GM23338 (cell line): ENCODE measurements around the gene SHKBP1.

Experiments
- CREB1 ChIP-seq: fragments of 250-450 bp; sonication (Bioruptor Pico); IDR thresholded peaks from 2 replicates; pipeline ENCODE4 v1.5.0; 2020; ENCODE audit warnings: low read depth, mild to moderate bottlenecking, moderate library complexity
- CTCF ChIP-seq, 2 experiments: fragments of 200-600 bp in 1 of 2; sonication (generic) in 1 of 2; conservative IDR thresholded peaks; 2 replicates each; pipeline versions ENCODE4 v1.5.1 to v1.6.1; 2016 to 2017; ENCODE audit warnings: antibody characterized with exemption in 2 of 2, low read depth in 2 of 2, mild to moderate bottlenecking in 2 of 2, moderate library complexity in 1 of 2
- EZH2 ChIP-seq: fragments of 200-600 bp; sonication (generic); IDR thresholded peaks from one replicate; pipeline ENCODE4 v1.8.0; 2017; ENCODE audit warnings: antibody characterized with exemption, mild to moderate bottlenecking, low read depth; ENCODE audit not compliant: unreplicated experiment
- EZH2phosphoT487 ChIP-seq: fragments of 200-600 bp; sonication (generic); IDR thresholded peaks from one replicate; pipeline ENCODE4 v1.8.1; 2018; ENCODE audit warnings: antibody characterized with exemption; ENCODE audit not compliant: unreplicated experiment
- JUNB ChIP-seq: IDR thresholded peaks from one replicate; pipeline ENCODE4 v1.6.1; 2016; ENCODE audit warnings: antibody characterized with exemption; ENCODE audit not compliant: unreplicated experiment
- NANOG ChIP-seq: IDR thresholded peaks from 2 replicates; pipeline ENCODE4 v1.6.1; 2016; ENCODE audit warnings: antibody characterized with exemption, borderline replicate concordance
- POLR2AphosphoS5 ChIP-seq: IDR thresholded peaks from 2 replicates; pipeline ENCODE4 v1.6.1; 2016; ENCODE audit warnings: antibody characterized with exemption, low read depth
- REST ChIP-seq: IDR thresholded peaks from one replicate; pipeline ENCODE4 v1.6.1; 2018; ENCODE audit warnings: antibody characterized with exemption; ENCODE audit not compliant: unreplicated experiment
- STAT1 ChIP-seq: IDR thresholded peaks from one replicate; pipeline ENCODE4 v1.6.1; 2016; ENCODE audit warnings: antibody characterized with exemption; ENCODE audit not compliant: unreplicated experiment
- ZNF114 ChIP-seq: fragments of 250-450 bp; sonication (Bioruptor Pico); IDR thresholded peaks from 2 replicates; pipeline ENCODE4 v1.5.0; 2020; ENCODE audit warnings: mild to moderate bottlenecking, moderate library complexity
- ZNF331 ChIP-seq: fragments of 250-450 bp; sonication (Bioruptor Pico); IDR thresholded peaks from 2 replicates; pipeline ENCODE4 v1.5.0; 2020; ENCODE audit warnings: low read depth, mild to moderate bottlenecking, moderate library complexity

DNA sequence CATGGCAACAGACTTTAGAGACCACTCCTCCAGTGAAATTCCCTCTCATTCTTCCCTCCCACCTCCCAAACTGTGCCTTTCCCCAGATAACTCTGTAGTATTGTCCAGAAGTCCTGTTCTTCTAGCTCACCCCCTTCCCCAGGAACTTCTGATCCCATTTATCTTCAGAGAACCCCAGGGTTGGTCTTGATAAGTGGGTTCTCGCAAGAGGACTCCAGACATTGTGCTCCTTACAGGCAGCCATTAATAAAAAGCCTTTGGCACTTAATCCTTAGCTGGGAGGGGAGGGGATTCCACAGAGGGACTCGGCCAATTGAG lies 26.4 kb downstream of the SHKBP1 start:
- TF ChIP-seq CTCF (conservative IDR thresholded peaks at IDR 0.05; ENCODE audit: low read depth in 2 of 2) (no peak), JUNB (no peak), POLR2AphosphoS5 (no peak), EZH2phosphoT487 (no peak), CREB1 (CRISPR knock-in tag) (no peak), REST (no peak), EZH2 (no peak), STAT1 (no peak), NANOG (no peak), ZNF114 (CRISPR knock-in tag) (no peak), ZNF331 (CRISPR knock-in tag) (no peak)
